Smooth muscle cell (in vitro differentiated cells): ENCODE data around the gene CNOT8. TPM values are rescaled to one million over a fixed set of nuclear protein-coding genes. Genes with fewer than 3 reads are reported as not detected.

Experiments
- DNase-seq: peaks from one replicate; lab custom pipeline; 2025; ENCODE audit not compliant: unreplicated experiment; lab: John Stamatoyannopoulos, UW
- H2AFZ ChIP-seq: fragments of 200-600 bp; sonication (generic); 2 replicates; pipeline ENCODE4 v1.6.0; 2016; ENCODE audit warnings: antibody characterized with exemption, low read depth, mild to moderate bottlenecking
- H3F3A ChIP-seq: fragments of 200-600 bp; sonication (generic); 2 replicates; pipeline ENCODE4 v1.6.0; 2017; ENCODE audit warnings: antibody characterized with exemption, low read depth
- H3K27ac ChIP-seq: fragments of 200-600 bp; sonication (generic); 2 replicates; pipeline ENCODE4 v1.5.1; 2016; ENCODE audit warnings: low read depth, mild to moderate bottlenecking
- H3K27me3 ChIP-seq: fragments of 200-600 bp; sonication (generic); 2 replicates; pipeline ENCODE4 v1.6.1; 2016; ENCODE audit warnings: low read depth, mild to moderate bottlenecking
- H3K36me3 ChIP-seq: fragments of 200-600 bp; sonication (generic); 2 replicates; pipeline ENCODE4 v1.5.1; 2016; ENCODE audit warnings: low read depth
- H3K4me1 ChIP-seq: fragments of 200-600 bp; sonication (generic); 2 replicates; pipeline ENCODE4 v1.5.1; 2016; ENCODE audit warnings: low read depth
- H3K4me2 ChIP-seq: fragments of 200-600 bp; sonication (generic); 2 replicates; pipeline ENCODE4 v1.6.0; 2016; ENCODE audit warnings: mild to moderate bottlenecking
- H3K4me3 ChIP-seq: fragments of 200-600 bp; sonication (generic); 2 replicates; pipeline ENCODE4 v1.5.1; 2016; ENCODE audit warnings: mild to moderate bottlenecking
- H3K79me2 ChIP-seq: fragments of 200-600 bp; sonication (generic); 2 replicates; pipeline ENCODE4 v1.6.0; 2016; ENCODE audit warnings: low read depth, mild to moderate bottlenecking
- H3K9ac ChIP-seq: fragments of 200-600 bp; sonication (generic); 2 replicates; pipeline ENCODE4 v1.6.0; 2016; ENCODE audit warnings: low read depth
- H3K9me3 ChIP-seq: fragments of 200-600 bp; sonication (generic); replicated peaks from 2 replicates; pipeline ENCODE4 v1.5.1; 2016; ENCODE audit warnings: low read depth
- H4K20me1 ChIP-seq: fragments of 200-600 bp; sonication (generic); 2 replicates; pipeline ENCODE4 v1.6.0; 2016; ENCODE audit warnings: low read depth
- WGBS: methylation state at CpG from one replicate; pipeline ENCODE4 v1.1.7; 2016; ENCODE audit warnings: low lambda C conversion rate; 5-methylcytosine and 5-hydroxymethylcytosine counted together
- polyA plus RNA-seq: library from polyadenylated mRNA; unstranded; fragments of >200 nt; fragmentation: Nextera tagmentation; extraction: Ambion mirVana; gene quantifications from 2 replicates; pipeline ENCODE4 v1.2.1, GENCODE V29; 2016
- total RNA-seq: library from RNA; depleted of rRNA; stranded (reverse); fragments of >200 nt; gene quantifications from 2 replicates; pipeline ENCODE4 v1.2.3, GENCODE V29; 2014
- TF ChIP-seq, protein P1 (sequence below): fragments of 200-600 bp; sonication (generic); IDR thresholded peaks from 2 replicates; pipeline ENCODE4 v1.5.1; 2017; ENCODE audit warnings: borderline replicate concordance, mild to moderate bottlenecking, antibody characterized with exemption; ENCODE audit not compliant: insufficient read depth, poor library complexity, severe bottlenecking

CNOT8 gene
- total and polyA plus RNA-seq, 2 experiments from 2014 or later, result 54.9 to 76.4 TPM

DNA sequence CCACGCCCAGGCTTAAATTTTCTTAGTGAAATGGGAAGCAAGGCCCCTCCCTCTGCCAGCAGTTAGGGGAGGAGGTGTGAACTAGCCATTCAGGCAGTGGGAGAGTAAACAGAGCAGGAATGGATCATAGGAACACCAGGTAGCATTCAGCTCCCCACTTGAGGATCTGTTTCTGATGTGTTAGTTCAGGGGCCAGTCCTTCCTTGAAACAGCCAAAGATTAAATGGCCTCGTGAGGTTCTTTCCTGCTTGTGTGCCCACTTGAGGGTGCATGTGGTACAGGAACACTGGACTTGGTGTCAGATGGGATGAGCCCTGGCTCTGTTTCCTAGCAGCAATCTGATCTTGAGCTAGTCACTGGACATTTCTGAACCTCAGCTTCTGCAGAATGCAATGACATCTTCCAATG lies 29.2 kb upstream of the CNOT8 start:
- no peaks in the 10 kb centered on the region for H3K9me3 ChIP-seq
- no peak overlapping the region for H3K4me3 ChIP-seq
- DNase-seq, result no peak
- no peaks in the 10 kb centered on the region for H3K36me3 ChIP-seq
- no peak overlapping the region for H2AFZ ChIP-seq
- no peak overlapping the region for H3K4me2 ChIP-seq
- TF ChIP-seq, protein P1, sequence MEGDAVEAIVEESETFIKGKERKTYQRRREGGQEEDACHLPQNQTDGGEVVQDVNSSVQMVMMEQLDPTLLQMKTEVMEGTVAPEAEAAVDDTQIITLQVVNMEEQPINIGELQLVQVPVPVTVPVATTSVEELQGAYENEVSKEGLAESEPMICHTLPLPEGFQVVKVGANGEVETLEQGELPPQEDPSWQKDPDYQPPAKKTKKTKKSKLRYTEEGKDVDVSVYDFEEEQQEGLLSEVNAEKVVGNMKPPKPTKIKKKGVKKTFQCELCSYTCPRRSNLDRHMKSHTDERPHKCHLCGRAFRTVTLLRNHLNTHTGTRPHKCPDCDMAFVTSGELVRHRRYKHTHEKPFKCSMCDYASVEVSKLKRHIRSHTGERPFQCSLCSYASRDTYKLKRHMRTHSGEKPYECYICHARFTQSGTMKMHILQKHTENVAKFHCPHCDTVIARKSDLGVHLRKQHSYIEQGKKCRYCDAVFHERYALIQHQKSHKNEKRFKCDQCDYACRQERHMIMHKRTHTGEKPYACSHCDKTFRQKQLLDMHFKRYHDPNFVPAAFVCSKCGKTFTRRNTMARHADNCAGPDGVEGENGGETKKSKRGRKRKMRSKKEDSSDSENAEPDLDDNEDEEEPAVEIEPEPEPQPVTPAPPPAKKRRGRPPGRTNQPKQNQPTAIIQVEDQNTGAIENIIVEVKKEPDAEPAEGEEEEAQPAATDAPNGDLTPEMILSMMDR, result no peak
- no peak overlapping the region for H3K9ac ChIP-seq
- no peaks in the 10 kb centered on the region for H3K79me2 ChIP-seq
- H3F3A ChIP-seq, result no peaks in the 10 kb centered on the region
- WGBS, result 68% methylated on average over 2 of the region's 2 CpGs
- no peaks in the 10 kb centered on the region for H4K20me1 ChIP-seq
- H3K27ac ChIP-seq, result peak overlapping the region; percentile 57
- no peaks in the 10 kb centered on the region for H3K4me1 ChIP-seq
- H3K27me3 ChIP-seq, result no peaks in the 10 kb centered on the region

DNA sequence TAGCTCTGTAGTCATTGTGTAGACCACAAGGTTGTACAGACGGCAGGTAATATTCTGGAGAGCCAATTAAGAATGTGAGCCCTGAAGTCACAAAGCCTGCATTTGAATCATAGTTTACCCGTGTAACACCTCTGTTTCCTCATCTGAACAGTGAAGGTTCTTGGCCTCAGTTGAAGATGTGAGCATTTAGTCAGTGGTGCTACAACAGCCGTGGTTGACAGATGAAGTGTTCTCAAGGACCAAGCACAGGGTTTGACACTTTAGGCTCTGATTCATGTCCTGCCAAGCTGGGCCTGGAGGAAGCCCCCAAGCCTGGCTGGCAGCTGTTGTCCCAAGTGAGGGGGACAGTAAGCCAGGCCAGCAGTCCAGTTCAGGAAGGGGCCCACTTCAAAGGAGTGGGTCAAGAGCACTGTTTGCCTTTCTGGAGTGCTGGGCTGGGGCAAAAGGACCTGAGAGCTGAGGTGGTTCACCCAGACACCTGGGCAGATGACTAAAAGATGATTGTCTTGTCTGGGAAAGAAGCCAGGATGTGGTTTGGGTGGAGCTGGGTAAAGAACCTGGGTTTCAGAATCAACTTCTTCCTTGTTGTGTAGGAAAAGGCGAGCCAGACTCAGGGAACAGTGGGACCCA lies 28.7 kb upstream of the CNOT8 start:
- no peaks in the 10 kb centered on the region for H3K4me1 ChIP-seq
- TF ChIP-seq, protein P1, result no peak
- H3K79me2 ChIP-seq, result no peaks in the 10 kb centered on the region
- no peak overlapping the region for H2AFZ ChIP-seq
- no peak for DNase-seq
- H3K9me3 ChIP-seq, result no peaks in the 10 kb centered on the region
- H4K20me1 ChIP-seq, result no peaks in the 10 kb centered on the region
- WGBS, result 82% methylated on average over 4 of the region's 4 CpGs
- H3K36me3 ChIP-seq, result no peaks in the 10 kb centered on the region
- no peaks in the 10 kb centered on the region for H3K27me3 ChIP-seq
- no peak overlapping the region for H3K9ac ChIP-seq
- H3K4me3 ChIP-seq, result no peak overlapping the region
- H3F3A ChIP-seq, result peaks cover 1% of the 10 kb centered on the region
- H3K27ac ChIP-seq, result peak overlapping the region; percentile 57
- no peak overlapping the region for H3K4me2 ChIP-seq

DNA sequence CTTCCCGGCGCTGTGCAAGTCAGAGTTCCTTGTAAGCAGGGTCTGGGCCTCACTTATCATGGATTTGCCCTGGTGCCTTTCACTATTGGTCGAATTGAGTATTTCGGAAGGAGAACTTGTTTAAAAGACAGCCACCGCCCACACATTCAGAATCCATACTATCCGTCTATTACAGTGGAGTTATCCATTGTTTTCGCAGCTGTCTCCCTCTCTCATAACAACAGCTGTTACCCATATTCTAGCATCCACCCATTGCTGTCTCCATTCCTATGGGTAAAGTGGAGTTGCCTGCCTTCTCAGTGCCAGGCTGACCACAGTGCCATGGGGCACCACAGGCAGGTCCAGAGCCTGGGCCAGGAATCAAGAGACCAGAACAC lies 28.2 kb upstream of the CNOT8 start:
- H3K27ac ChIP-seq, result peak overlapping the region; percentile 57
- TF ChIP-seq, protein P1, result no peak
- no peaks in the 10 kb centered on the region for H4K20me1 ChIP-seq
- 94% methylated on average over 7 of the region's 7 CpGs for WGBS
- no peak overlapping the region for H3K9ac ChIP-seq
- H3K27me3 ChIP-seq, result no peaks in the 10 kb centered on the region
- H3K9me3 ChIP-seq, result no peaks in the 10 kb centered on the region
- no peaks in the 10 kb centered on the region for H3K79me2 ChIP-seq
- peaks cover 4% of the 10 kb centered on the region for H3F3A ChIP-seq
- H3K4me2 ChIP-seq, result no peak overlapping the region
- no peaks in the 10 kb centered on the region for H3K36me3 ChIP-seq
- no peak overlapping the region for H2AFZ ChIP-seq
- no peak for DNase-seq
- H3K4me1 ChIP-seq, result no peaks in the 10 kb centered on the region
- H3K4me3 ChIP-seq, result no peak overlapping the region

DNA sequence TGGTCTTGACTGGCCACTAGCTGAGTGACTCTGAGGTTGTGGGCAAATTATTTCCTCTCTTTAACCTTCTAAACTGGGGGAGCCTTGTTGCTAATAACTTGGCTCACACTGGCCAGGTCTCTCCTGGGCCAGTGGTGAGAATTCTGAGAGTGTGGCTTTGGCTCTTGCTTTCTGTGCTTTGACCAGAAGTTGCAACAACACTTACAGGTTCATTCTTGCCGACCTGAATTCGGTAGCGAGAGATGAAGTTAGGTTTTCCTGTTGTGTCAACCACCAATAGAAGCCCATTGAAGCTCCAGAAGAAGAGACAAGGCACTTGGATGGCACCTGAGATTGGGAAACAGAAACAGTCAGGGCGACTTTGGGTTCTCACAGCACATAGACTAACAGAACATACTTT lies 27.8 kb upstream of the CNOT8 start:
- DNase-seq, result no peak
- H3K36me3 ChIP-seq, result no peaks in the 10 kb centered on the region
- H3K9ac ChIP-seq, result no peak overlapping the region
- H3K9me3 ChIP-seq, result no peaks in the 10 kb centered on the region
- H3F3A ChIP-seq, result peaks cover 4% of the 10 kb centered on the region
- TF ChIP-seq, protein P1, result no peak
- no peaks in the 10 kb centered on the region for H3K27me3 ChIP-seq
- no peak overlapping the region for H2AFZ ChIP-seq
- H3K4me2 ChIP-seq, result no peak overlapping the region
- no peak overlapping the region for H3K27ac ChIP-seq
- H3K4me3 ChIP-seq, result no peak overlapping the region
- H4K20me1 ChIP-seq, result no peaks in the 10 kb centered on the region
- H3K4me1 ChIP-seq, result no peaks in the 10 kb centered on the region
- no peaks in the 10 kb centered on the region for H3K79me2 ChIP-seq
- WGBS, result over 99% methylated on average over 4 of the region's 4 CpGs
